Activated CD8-positive, alpha-beta T cell treated with anti-CD3 and anti-CD28 coated beads, Interleukin-2, amount 10 ng/mL, durations not matched to agents 7 days and 5 days (primary cell): ENCODE results near the gene NFAM1. TPM values are rescaled to one million over a fixed set of nuclear protein-coding genes. Genes with fewer than 3 reads are reported as not detected.

Experiments used
- ATAC-seq: fragments of 150-1000 bp; cut with Tn5 transposase; one replicate; pipeline ENCODE4 v1.10.0; 2021; ENCODE audit warnings: moderate library complexity
- CTCF ChIA-PET: fragments of 350-600 bp; sonication (Branson Sonifier 250); formaldehyde crosslinking; loops from one replicate; lab custom pipeline; 2021; ENCODE audit warnings: antibody characterized with exemption; lab: Charles Lee
- POLR2A ChIA-PET: fragments of 350-600 bp; sonication (Branson Sonifier 250); formaldehyde crosslinking; loops from one replicate; lab custom pipeline; 2021; ENCODE audit warnings: antibody characterized with exemption; lab: Charles Lee
- DNase-seq: peaks from one replicate; pipeline ENCODE4 v3.0.0-alpha.2; 2020
- H3K27ac Mint-ChIP-seq: one replicate; pipeline ENCODE4 v1.8.0; 2021; ENCODE audit warnings: mild to moderate bottlenecking, mixed read lengths
- H3K27me3 Mint-ChIP-seq: one replicate; pipeline ENCODE4 v1.8.0; 2021; ENCODE audit warnings: low read depth, mixed read lengths
- H3K36me3 Mint-ChIP-seq: one replicate; pipeline ENCODE4 v1.8.0; 2021; ENCODE audit warnings: low read depth, mixed read lengths
- H3K4me1 Mint-ChIP-seq: one replicate; pipeline ENCODE4 v1.8.0; 2021; ENCODE audit warnings: low read depth, mixed read lengths
- H3K4me3 Mint-ChIP-seq: one replicate; pipeline ENCODE4 v1.8.0; 2021; ENCODE audit warnings: mild to moderate bottlenecking, mixed read lengths
- H3K9me3 Mint-ChIP-seq: one replicate; pipeline ENCODE4 v1.8.0; 2022; ENCODE audit warnings: mixed read lengths; ENCODE audit not compliant: insufficient read depth
- total RNA-seq, 2 experiments: library from RNA; stranded (reverse); gene quantifications; one replicate each; pipeline ENCODE4 v1.2.3, GENCODE V29; 2021

NFAM1 gene
- total RNA-seq, 2 experiments from 2014 or later, result 0.05 TPM; not detected in 1

- no peak overlapping the region for H3K4me3 Mint-ChIP-seq
- no peaks in the 10 kb centered on the region for H3K9me3 Mint-ChIP-seq
- H3K27ac Mint-ChIP-seq, result no peak overlapping the region
- ChIA-PET POLR2A (no interaction called here), CTCF (no interaction called here)
- no peaks in the 10 kb centered on the region for H3K27me3 Mint-ChIP-seq
- no peaks in the 10 kb centered on the region for H3K36me3 Mint-ChIP-seq
- no peak for DNase-seq
- ATAC-seq, result no peak
- peaks cover under 1% of the 10 kb centered on the region for H3K4me1 Mint-ChIP-seq
These were observed 98.7 kb downstream of the NFAM1 start for GRCh38 chr22:42333544-42333943.

- Mint-ChIP-seq H3K27me3 (no peaks in the 10 kb centered on the region), H3K36me3 (no peaks in the 10 kb centered on the region), H3K4me1 (peaks cover 3% of the 10 kb centered on the region), H3K9me3 (no peaks in the 10 kb centered on the region), H3K27ac (no peak overlapping the region), H3K4me3 (no peak overlapping the region)
- POLR2A ChIA-PET, result no interaction called here
- CTCF ChIA-PET, result no interaction called here
- no peak for DNase-seq
- ATAC-seq, result no peak
These were observed 100.1 kb downstream of the NFAM1 start for GRCh38 chr22:42332089-42332488.

DNA sequence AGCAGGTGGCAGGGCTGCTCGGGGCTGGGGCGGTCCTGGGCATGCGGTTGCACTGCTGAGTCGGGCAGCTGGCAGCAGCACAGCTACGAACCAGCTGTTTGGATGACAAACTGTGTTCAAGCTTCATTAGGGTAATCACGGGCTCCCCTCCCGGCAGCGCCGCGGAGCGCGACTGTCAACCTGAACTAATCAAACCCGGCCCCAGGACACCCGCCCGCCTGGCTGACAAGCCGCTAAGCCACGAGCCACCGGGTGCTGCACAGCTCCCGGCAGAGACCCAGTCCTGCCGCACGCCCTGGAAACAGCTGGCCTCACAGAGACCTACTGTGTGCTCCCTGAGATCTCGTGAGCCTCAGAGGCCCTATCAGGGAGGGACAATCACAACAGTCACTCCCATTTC is 101.2 kb downstream of the NFAM1 start:
- ATAC-seq (no peak), DNase-seq (no peak)
- H3K27ac Mint-ChIP-seq, result no peak overlapping the region
- H3K4me3 Mint-ChIP-seq, result no peak overlapping the region
- no peaks in the 10 kb centered on the region for H3K36me3 Mint-ChIP-seq
- no peaks in the 10 kb centered on the region for H3K9me3 Mint-ChIP-seq
- ChIA-PET CTCF (no interaction called here), POLR2A (no interaction called here)
- H3K4me1 Mint-ChIP-seq, result peaks cover 10% of the 10 kb centered on the region
- H3K27me3 Mint-ChIP-seq, result no peaks in the 10 kb centered on the region

Other genes with a start within 250 kb of the NFAM1 start
- 10 to 100 TPM; 75.9 to 80.5 TPM for gene TCF20, start 161.8 kb downstream of the NFAM1 start, total RNA-seq
- 10 to 100 TPM; 85.9 to 90.1 TPM for gene RRP7A, start 87.4 kb upstream of the NFAM1 start, total RNA-seq
- gene SERHL2, start 121.6 kb upstream of the NFAM1 start, total RNA-seq, result 1 to 10 TPM; 2.3 to 2.4 TPM
- gene POLDIP3, start 182.5 kb upstream of the NFAM1 start, total RNA-seq, result 10 to 100 TPM; 77.2 to 80.6 TPM
- 1 to 10 TPM in 1 of 2 experiments, under 1 TPM in 1; 0.63 to 1.4 TPM for gene ATP5MGL, start 208.2 kb upstream of the NFAM1 start, total RNA-seq
- gene CYB5R3, start 217.0 kb upstream of the NFAM1 start, total RNA-seq, result 10 to 100 TPM; 87.7 to 91.4 TPM